GM18505 (cell line): Measurements from ENCODE around the gene BGN.

Source experiments
- ATAC-seq: cut with Tn5 transposase; IDR thresholded peaks from one replicate; pipeline ENCODE4 v1.9.1; 2021; ENCODE audit not compliant: unreplicated experiment
- POLR2A ChIP-seq: IDR thresholded peaks from 4 replicates; pipeline ENCODE4 v1.6.1; 2011; ENCODE audit warnings: borderline replicate concordance; ENCODE audit not compliant: insufficient read depth, insufficient read length; ENCODE audit errors: extremely low read depth

Gene BGN

DNA sequence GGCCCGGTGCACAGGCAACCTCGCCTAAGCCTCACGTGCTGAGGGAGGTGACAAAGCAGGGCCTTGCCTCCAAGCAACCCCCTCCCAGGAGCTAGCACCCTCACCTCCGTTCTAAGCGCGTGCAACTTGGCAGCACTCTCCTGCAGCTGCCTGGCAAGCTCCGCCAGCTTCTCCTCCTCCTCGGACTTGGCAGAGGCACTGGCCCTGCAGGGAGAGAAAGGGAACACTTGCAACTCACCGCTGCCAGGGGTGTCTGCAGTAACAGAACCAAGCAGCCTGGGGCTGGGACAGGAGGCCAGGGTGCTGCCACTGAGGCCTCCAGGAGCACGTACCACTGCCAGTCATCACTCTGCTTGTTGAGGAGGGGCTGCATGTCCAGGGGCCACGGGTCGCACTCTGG, 38.6 kb upstream of the BGN start:
- no peak for TF ChIP-seq POLR2A
- no peak for ATAC-seq

DNA sequence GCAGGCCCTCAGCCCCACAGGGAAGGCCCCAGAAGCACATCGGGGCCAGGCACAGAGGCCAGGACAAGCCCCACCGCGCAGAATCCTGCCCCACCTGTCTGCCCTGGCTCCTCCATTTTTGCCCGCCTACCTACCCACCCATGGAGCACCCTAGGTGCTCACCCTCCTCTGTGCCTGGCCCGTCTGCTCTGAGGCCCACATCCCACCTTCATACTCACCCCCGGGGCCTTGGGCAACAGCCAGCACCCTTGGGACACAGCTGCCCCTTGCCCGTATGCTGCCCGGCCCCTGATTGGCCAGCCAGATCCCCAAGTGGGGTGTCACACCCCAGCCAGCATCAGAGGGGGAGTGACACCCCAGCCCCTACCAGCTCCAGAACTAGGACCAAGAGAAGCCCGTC, 38.1 kb upstream of the BGN start:
- no peak for ATAC-seq
- TF ChIP-seq POLR2A, result no peak

DNA sequence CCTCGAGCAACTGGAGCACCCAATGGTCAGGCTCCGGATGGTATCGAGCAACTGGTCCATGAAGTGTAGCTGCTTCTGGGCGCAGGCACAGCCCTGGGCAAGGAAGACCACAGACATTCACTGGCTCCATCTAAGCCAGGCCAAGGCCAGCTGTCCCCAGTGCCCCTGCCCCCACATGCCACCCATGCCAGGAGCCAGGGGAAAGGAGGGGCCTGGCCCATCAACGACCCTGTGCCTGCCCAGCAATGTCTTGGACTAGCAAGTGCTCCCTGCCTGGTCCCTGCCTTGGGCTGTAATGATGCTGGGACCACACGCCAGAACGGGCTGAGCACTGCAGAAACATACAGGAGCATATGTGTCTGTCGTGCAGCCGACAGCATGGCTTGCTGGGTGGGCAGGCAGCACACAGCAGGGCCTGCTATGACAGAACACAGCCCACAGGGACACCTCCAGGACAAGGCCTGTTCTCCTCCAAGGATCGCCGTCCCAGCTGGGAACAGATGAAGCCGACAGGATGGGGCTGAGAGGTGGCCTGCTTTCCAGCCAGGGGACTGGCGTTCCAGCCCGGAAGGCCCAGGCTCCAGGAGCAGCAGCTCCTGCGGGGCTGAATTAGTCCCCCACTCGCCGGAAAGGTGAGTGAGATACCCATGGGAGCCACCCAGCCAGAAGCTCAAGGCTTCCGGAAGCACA, 37.5 kb upstream of the BGN start:
- TF ChIP-seq POLR2A, result no peak
- ATAC-seq, result no peak

DNA sequence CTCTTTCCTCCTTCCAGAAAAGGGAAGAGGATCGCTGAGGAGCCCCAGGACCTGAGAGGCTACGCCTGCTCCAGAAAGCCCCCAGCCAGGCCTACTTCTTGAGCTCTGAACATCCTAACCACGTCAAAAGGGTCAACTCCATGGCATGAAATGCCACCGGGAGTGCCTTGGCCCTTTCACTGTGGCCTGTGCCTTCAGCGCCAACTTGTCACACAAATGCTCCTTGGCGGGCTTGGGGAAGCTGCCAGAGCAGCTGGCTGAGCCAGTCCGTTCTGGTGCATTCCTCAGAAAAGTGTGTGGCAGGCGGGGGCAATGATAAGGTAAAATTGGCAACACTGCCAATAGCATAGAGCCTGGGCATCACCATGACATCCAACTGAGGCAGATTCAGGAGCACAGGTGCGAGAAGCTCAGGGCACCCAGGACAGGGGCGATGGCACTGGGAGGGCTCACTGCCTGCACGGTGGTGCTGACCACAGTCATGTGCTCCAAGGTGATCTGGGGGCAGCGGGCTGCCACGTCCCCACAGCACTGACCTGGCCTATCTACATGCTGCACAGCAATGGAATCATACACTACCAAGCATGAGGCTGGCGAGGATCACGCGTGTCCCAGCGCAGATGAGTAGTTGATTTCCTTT, 36.8 kb upstream of the BGN start:
- no peak for ATAC-seq
- TF ChIP-seq POLR2A, result no peak

DNA sequence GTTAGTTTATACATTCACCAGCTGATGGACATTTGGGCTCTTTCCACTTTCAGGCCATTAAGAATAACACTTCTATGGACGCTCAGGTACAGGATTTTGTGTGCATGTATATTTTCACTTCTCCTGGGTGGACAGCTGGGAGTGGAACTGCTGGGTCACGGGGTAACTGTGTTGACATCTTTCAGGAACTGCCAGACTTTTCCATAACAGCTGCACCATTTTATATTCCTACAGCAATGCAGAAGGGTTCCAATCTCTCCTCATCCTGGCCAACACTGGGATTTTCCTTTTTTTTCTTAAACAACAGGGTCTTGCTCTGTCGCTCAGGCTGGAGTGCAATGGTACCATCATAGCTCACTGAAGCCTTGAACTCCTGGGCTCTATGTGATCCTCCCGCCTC, 36.3 kb upstream of the BGN start:
- ATAC-seq, result no peak
- TF ChIP-seq POLR2A, result no peak

GRCh38 chrX:153459986-153460385, 34.8 kb upstream of the BGN start:
- ATAC-seq, result no peak
- no peak for TF ChIP-seq POLR2A

DNA sequence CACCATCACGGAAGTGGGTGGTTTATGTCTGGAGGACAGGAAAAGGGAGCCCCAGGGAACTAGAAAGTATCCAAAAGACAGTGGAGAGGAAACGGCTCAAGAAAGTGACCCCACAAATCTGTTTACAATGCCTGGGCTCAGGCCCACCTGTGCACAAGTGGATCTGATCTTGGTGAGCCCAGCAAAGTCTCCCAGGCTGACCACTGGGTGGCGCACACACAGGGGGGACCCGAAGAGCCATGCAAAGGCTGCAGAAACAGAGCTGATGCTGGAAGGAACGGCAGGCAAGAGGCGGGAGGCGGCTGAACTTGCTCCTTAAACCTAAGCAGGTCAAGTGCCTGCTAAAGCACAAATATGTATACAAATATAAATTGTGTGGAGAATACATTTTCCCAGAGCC, 34.0 kb upstream of the BGN start:
- no peak for ATAC-seq
- no peak for TF ChIP-seq POLR2A

GRCh38 chrX:153462291-153462690, 32.5 kb upstream of the BGN start:
- no peak for TF ChIP-seq POLR2A
- no peak for ATAC-seq

- ATAC-seq, result no peak
- no peak for TF ChIP-seq POLR2A
Measured at GRCh38 chrX:153463031-153463430, 31.7 kb upstream of the BGN start.

DNA sequence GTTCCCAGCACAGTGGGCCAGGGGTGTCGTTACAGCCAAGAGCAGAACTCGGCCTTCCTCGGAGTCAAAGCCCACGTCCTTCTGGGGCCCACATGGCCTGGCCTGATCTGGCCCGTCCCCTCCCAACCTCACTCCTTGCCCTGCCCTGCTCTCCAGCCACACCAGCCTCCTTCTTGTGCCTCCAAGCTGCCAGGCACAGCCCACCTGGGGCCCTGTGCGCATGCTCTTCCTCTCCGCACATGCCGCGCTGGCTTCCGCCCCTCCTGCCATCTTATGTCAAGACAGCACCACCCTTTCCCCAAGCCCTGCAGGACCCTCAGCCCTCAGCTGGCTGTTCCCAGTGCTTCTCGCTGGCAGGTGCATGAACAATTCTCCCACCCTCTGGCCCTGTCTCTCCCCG, 31.2 kb upstream of the BGN start:
- no peak for ATAC-seq

DNA sequence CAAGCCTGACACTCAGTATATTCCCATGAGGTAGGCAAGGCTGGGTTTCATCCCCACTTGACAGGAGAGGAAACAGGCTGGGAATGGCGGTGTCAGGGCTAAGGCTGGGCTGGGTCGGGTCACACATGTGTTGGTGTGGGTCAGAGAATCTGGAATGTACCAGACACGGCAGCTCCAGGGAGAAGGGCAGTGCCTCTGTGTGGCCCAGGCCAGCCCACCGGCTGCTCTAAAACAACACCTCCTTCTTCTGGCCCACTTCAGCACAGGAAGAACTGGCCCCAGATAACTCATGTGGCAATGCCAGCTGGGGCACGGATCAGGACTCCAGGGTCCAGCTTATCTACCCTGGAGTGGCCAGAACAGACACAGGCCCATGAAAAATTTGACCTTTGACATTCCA, 30.7 kb upstream of the BGN start:
- ATAC-seq, result no peak

More for the DNA sequence above, 31.2 kb upstream of the BGN start:
- TF ChIP-seq POLR2A, result no peak

GRCh38 chrX:153465691-153466380, 28.9 kb upstream of the BGN start:
- no peak for ATAC-seq
- TF ChIP-seq POLR2A, result no peak

More for the DNA sequence above, 30.7 kb upstream of the BGN start:
- TF ChIP-seq POLR2A, result no peak

- no peak for ATAC-seq
- no peak for TF ChIP-seq POLR2A
Measured at GRCh38 chrX:153468008-153468580, 26.7 kb upstream of the BGN start.

DNA sequence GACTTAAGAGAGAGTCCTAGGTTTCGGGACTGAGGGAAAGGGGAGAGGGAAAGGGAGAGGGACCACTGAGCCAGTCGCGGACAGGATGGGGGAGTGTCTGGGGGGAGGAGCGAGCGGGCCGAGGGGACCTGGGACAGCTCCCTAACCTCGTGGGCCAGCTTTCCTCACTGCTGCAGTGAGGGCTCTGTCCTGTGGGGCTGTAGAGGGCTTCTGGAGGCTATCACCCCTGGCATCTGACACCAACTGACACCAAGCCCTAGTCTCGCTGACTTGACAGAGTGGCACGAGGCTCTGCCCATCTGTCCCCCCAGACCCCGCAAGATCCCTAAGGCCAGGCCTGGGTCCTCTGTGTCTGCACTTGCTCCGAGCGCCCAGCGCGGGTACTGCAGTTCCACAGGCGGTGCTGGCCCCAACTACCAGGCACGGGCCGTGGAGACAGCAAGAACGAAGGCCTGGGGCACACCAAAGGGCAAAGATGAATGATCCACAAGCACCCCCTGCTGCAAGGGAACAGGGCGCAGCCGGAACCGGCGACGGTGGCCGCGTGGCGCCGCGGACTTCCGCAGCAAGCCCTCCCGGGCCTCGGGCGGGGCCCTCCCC, 24.9 kb upstream of the BGN start:
- no peak for TF ChIP-seq POLR2A
- peak; percentile 27 for ATAC-seq
